Colonic mucosa (tissue), 4 donors: ENCODE data around the gene XIAP. TPM values are rescaled to one million over a fixed set of nuclear protein-coding genes. Genes with fewer than 3 reads are reported as not detected.
A peak's percentile ranks its signal among the peaks of the same experiment; 100 is the strongest.
"Not testable (repeated sequence)": the region's sequence is repeated elsewhere in the genome, so short reads cannot be mapped to it uniquely, and the experiment has no call there.

ENCODE experiments used
- DNase-seq: peaks from one replicate; pipeline ENCODE4 v3.0.0-alpha.2; 2020
- H3K27ac ChIP-seq: fragments of 200-600 bp; one replicate; pipeline ENCODE4 v1.8.0; 2021
- H3K27me3 ChIP-seq: fragments of 200-600 bp; one replicate; pipeline ENCODE4 v1.8.0; 2021
- H3K36me3 ChIP-seq: fragments of 200-600 bp; one replicate; pipeline ENCODE4 v1.8.0; 2021
- H3K4me1 ChIP-seq: fragments of 200-600 bp; one replicate; pipeline ENCODE4 v1.8.0; 2021; ENCODE audit warnings: mild to moderate bottlenecking
- H3K4me3 ChIP-seq: fragments of 200-600 bp; one replicate; pipeline ENCODE4 v1.8.0; 2021
- H3K9ac ChIP-seq, 2 donors: one replicate each; pipeline ENCODE4 v1.7.0; 2013; ENCODE audit warnings: control low read depth in 2 of 2, low read depth in 2 of 2, low read length in 2 of 2
- H3K9me3 ChIP-seq: fragments of 200-600 bp; one replicate; pipeline ENCODE4 v1.8.0; 2021
- intact Hi-C: fragments of 100-400 bp; cut with DNase I; formaldehyde crosslinking; loops from one replicate; pipeline ENCODE4 v1.14.1; 2022
- total RNA-seq, 2 donors: library from RNA; stranded (reverse); fragmentation: NEBNext Ultra II Directional in 1 of 2; extraction: Animal tissue kit (Norgen Biotek cat#: 25700) in 1 of 2; gene quantifications; one replicate each; pipeline ENCODE4 v1.2.1, GENCODE V29; 2021
- TF ChIP-seq, protein P1 (sequence below): fragments of 200-600 bp; IDR thresholded peaks from one replicate; pipeline ENCODE4 v1.8.0; 2022; ENCODE audit warnings: antibody characterized with exemption, mild to moderate bottlenecking
- donor health status: healthy.
- donor health status: DM: no; HTN: no; CAD: no.
- donor health status: DM: no; HTN: no; CAD: no.

Gene XIAP
- total RNA-seq, 2 donors from 2014 or later: 54.9 to 73.2 TPM

DNA sequence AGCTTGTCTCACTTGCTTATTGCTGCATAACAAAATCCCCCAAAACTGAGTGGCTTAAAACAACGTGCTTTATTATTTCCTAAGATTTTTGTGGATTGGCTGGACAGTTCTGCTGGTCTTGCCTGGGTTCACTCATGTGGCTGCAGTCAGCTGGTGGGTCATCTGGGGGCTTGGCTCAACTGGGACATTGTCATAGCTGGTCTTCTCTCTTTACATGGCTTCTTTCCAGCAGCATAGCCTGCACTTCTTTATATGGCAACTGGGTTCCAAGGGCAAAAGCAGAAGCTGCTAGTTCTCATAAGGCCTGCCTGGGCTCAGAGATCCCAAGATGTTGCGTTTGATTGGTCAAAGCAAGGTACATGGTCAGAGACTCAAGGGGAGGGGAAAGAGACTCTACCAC lies 68.0 kb downstream of the XIAP start:
- H3K27ac ChIP-seq: no peak overlapping the region
- H3K36me3 ChIP-seq: no peaks in the 10 kb centered on the region
- no peaks in the 10 kb centered on the region for H3K4me1 ChIP-seq
- no peak overlapping the region for H3K4me3 ChIP-seq
- no peaks in the 10 kb centered on the region for H3K27me3 ChIP-seq
- DNase-seq: no peak
- no peak overlapping the region for H3K9ac ChIP-seq
- intact Hi-C loops: no loop called here
- H3K9me3 ChIP-seq: no peaks in the 10 kb centered on the region
- TF ChIP-seq, protein P1, sequence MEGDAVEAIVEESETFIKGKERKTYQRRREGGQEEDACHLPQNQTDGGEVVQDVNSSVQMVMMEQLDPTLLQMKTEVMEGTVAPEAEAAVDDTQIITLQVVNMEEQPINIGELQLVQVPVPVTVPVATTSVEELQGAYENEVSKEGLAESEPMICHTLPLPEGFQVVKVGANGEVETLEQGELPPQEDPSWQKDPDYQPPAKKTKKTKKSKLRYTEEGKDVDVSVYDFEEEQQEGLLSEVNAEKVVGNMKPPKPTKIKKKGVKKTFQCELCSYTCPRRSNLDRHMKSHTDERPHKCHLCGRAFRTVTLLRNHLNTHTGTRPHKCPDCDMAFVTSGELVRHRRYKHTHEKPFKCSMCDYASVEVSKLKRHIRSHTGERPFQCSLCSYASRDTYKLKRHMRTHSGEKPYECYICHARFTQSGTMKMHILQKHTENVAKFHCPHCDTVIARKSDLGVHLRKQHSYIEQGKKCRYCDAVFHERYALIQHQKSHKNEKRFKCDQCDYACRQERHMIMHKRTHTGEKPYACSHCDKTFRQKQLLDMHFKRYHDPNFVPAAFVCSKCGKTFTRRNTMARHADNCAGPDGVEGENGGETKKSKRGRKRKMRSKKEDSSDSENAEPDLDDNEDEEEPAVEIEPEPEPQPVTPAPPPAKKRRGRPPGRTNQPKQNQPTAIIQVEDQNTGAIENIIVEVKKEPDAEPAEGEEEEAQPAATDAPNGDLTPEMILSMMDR: no peak

DNA sequence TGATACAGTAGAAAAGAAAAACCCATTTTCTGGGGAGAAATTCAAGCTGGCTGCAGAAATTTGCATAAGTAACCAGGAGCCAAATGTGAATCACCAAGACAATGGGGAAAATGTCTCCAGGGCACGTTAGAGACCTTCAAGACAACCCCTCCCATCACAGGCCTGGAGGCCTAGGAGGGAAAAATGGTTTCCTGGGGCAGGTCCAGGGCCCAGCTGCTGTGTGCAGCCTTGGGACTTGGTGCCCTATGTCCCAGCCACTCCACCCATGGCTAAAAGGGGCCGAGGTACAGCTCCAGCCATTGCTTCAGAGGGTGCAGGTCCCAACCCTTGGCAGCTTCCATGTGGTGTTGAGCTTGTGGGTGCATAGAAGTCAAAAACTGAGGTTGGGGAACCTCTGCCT lies 72.2 kb downstream of the XIAP start:
- H3K36me3 ChIP-seq, H3K9ac ChIP-seq, DNase-seq, H3K4me3 ChIP-seq, intact Hi-C loops, H3K4me1 ChIP-seq, H3K27me3 ChIP-seq, H3K27ac ChIP-seq, H3K9me3 ChIP-seq: not testable (repeated sequence)

DNA sequence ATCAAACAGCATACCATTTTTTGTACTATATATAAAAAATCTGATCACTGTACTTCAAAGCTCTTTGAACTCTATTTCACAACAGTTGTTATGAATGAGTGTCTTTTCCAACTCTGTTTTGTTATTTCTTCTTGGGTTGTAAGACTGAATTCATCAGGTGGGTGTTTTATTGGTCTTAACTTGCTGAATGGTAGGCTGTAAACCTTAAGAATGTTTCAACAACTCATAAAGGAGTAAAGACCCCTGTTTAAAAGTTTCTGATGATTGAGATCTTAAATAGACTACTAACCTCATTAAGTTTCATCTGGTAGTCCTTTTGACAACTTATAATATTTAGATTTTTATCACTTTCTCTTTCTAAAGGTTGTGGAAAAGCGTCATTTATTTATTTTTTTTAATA lies 83.2 kb downstream of the XIAP start:
- no peak for DNase-seq
- H3K36me3 ChIP-seq: no peaks in the 10 kb centered on the region
- no peaks in the 10 kb centered on the region for H3K4me1 ChIP-seq
- TF ChIP-seq, protein P1: no peak
- no peak overlapping the region for H3K27ac ChIP-seq
- no peak overlapping the region for H3K4me3 ChIP-seq
- H3K27me3 ChIP-seq: no peaks in the 10 kb centered on the region
- no peak overlapping the region for H3K9ac ChIP-seq
- intact Hi-C loops: no loop called here
- no peaks in the 10 kb centered on the region for H3K9me3 ChIP-seq

DNA sequence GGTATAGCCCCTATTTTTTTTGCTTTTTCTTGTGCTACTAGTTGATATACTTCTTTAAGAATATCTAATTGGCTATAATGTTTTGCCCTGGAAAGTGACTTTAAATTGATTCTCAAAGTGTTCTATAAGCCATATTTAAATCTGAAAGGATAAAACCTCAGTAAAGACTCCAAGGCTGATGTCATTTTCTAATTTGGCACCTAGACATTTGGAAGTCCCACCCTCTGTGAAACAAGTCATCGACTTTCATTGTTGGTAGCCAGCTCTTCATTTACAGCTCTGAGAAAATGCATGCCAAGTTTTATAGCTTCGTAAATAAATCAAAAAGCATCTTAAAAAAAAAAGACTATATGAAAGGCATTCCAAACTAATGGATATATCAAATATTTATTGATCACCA lies 83.6 kb downstream of the XIAP start:
- TF ChIP-seq, protein P1: no peak
- no peaks in the 10 kb centered on the region for H3K4me1 ChIP-seq
- H3K27me3 ChIP-seq: no peaks in the 10 kb centered on the region
- H3K36me3 ChIP-seq: no peaks in the 10 kb centered on the region
- H3K9me3 ChIP-seq: no peaks in the 10 kb centered on the region
- H3K9ac ChIP-seq: no peak overlapping the region
- DNase-seq: no peak
- H3K4me3 ChIP-seq: no peak overlapping the region
- no peak overlapping the region for H3K27ac ChIP-seq
- intact Hi-C loops: no loop called here

DNA sequence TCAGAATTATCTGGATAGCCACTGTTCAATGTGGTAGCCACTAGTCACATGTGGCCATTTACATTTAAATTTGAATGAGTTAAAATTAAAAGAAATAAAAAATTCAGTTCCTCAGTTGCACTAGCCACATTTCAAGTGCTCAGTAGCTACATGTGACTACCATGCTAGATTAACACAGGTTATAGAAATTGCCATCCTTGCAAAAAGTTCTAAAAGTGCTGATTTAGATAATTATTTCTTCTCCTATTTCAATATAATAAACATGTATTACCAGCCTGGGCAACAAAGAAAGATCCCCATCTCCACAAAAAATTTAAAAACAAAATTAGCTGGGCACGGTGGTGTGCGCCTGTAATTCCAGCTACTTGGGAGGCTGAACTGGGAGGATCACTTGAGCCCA lies 90.0 kb downstream of the XIAP start:
- H3K27me3 ChIP-seq: no peaks in the 10 kb centered on the region
- H3K4me1 ChIP-seq: no peaks in the 10 kb centered on the region
- DNase-seq: no peak
- H3K4me3 ChIP-seq: no peak overlapping the region
- H3K36me3 ChIP-seq: no peaks in the 10 kb centered on the region
- TF ChIP-seq, protein P1: no peak
- intact Hi-C loops: no loop called here
- no peak overlapping the region for H3K9ac ChIP-seq
- H3K9me3 ChIP-seq: no peaks in the 10 kb centered on the region
- H3K27ac ChIP-seq: no peak overlapping the region

DNA sequence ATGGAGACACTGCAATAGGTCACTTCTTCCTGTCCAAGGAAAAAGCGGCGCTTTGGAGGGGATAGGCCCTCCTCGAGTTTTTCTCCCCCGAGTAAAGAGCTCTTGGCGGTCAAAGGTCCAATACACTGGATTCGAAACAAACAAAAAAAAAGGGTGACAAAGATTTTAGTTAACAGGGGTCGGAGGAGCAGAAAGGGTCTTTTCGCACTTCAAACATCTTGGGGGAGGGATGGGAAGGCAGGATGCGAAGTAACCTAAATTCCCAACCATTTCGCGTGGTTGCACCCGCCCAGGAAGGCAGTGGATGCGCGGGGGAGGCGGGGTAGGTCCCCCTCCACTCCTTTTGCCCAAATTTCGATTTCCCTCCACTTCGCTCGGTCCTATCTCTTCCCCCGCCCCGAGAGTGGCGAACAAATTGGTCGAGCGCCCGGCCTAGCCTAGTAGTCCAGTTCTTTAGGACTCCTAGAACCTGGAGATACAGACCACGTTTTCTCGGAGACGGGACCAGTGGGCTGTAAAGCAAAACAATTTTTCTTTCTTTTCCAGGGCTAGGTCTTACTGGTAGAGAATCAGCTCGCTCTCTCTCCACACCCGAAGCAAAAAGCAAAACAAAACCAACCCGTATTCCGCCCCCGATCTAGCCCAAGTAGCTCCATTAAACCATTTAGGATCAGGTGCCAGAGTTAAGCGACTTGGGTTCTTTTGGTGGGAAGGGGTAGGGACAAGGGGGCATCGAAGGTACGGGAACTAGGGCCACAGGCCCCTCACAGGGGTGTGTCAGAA lies 99.6 kb downstream of the XIAP start:
- Histone ChIP-seq H3K27ac (peak overlapping the region; percentile 87), H3K4me1 (no peaks in the 10 kb centered on the region), H3K9ac (peak overlapping the region; percentile 74 to 89), H3K36me3 (no peaks in the 10 kb centered on the region), H3K9me3 (no peaks in the 10 kb centered on the region), H3K27me3 (no peaks in the 10 kb centered on the region), H3K4me3 (peak overlapping the region; percentile 41)
- DNase-seq: peak; percentile 44
- TF ChIP-seq, protein P1: no peak
- intact Hi-C loops: no loop called here
